ENCODE results near the gene SMDT1. TPM values are rescaled to one million over a fixed set of nuclear protein-coding genes. Genes with fewer than 3 reads are reported as not detected.
A peak's percentile ranks its signal among the peaks of the same experiment; 100 is the strongest.

The SMDT1 gene
- total RNA-seq, 1 donor from 2014 or later, result 153 TPM

DNA sequence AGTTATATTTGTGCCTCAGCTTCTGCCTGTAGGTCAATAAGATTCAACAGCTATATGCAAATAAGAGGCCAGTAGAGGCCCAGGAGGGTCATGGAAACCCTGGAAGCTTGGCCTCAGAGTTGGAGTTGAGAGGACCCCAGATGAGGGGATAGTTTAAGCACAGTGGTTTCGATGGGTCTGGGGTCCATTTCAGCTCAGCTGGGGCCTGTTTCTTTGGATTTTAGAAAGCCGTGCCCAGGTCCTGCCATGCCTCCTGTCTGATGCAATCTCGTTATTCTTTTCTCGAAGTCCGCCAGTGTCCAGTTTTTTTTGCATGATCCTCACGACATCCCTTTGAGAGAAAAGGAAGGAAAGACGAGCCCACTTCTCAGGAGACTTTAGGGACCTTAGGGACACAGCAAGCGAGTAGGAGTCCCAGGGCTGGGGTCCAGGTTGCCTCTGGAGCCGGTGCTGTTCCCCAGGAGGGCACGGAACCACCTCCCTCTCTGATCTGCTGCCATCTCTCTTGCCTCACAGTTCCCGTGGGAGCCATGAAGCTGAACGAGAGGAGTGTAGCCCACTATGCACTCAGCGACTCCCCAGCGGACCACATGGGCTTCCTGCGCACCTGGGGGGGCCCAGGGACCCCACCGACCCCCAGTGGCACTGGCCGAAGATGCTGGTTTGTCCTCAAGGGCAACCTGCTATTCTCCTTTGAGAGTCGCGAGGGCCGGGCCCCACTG lies 2.6 kb upstream of the SMDT1 start:
- peaks cover 79% of the 10 kb centered on the region for H3K4me1 ChIP-seq
- H3K27me3 ChIP-seq (ENCODE audit: low read depth), result no peaks in the 10 kb centered on the region
- no peak overlapping the region for H3K27ac ChIP-seq (replicated peaks)
- H3K4me3 ChIP-seq, result no peak overlapping the region
- no peaks in the 10 kb centered on the region for H3K9me3 ChIP-seq (replicated peaks)
- peaks cover 23% of the 10 kb centered on the region for H3K36me3 ChIP-seq
- TF ChIP-seq, protein P1, sequence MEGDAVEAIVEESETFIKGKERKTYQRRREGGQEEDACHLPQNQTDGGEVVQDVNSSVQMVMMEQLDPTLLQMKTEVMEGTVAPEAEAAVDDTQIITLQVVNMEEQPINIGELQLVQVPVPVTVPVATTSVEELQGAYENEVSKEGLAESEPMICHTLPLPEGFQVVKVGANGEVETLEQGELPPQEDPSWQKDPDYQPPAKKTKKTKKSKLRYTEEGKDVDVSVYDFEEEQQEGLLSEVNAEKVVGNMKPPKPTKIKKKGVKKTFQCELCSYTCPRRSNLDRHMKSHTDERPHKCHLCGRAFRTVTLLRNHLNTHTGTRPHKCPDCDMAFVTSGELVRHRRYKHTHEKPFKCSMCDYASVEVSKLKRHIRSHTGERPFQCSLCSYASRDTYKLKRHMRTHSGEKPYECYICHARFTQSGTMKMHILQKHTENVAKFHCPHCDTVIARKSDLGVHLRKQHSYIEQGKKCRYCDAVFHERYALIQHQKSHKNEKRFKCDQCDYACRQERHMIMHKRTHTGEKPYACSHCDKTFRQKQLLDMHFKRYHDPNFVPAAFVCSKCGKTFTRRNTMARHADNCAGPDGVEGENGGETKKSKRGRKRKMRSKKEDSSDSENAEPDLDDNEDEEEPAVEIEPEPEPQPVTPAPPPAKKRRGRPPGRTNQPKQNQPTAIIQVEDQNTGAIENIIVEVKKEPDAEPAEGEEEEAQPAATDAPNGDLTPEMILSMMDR (IDR thresholded peaks at IDR 0.05; ENCODE audit: borderline replicate concordance), result no peak
- intact Hi-C loops (cut with micrococcal nuclease), result no loop called here
- DNase-seq, result no peak

GRCh38 chr22:42077486-42078125 lies 1.9 kb upstream of the SMDT1 start:
- Histone ChIP-seq H3K27ac (replicated peaks) (peak overlapping the region; percentile 97), H3K4me1 (peaks cover 79% of the 10 kb centered on the region), H3K4me3 (no peak overlapping the region), H3K9me3 (replicated peaks) (no peaks in the 10 kb centered on the region), H3K36me3 (peaks cover 30% of the 10 kb centered on the region), H3K27me3 (ENCODE audit: low read depth) (no peaks in the 10 kb centered on the region)
- DNase-seq, result no peak
- TF ChIP-seq, protein P1 (IDR thresholded peaks at IDR 0.05; ENCODE audit: borderline replicate concordance), result no peak
- intact Hi-C loops (cut with micrococcal nuclease), result no loop called here

GRCh38 chr22:42078469-42079318 lies 806 bp upstream of the SMDT1 start:
- Histone ChIP-seq H3K36me3 (peaks cover 41% of the 10 kb centered on the region), H3K27me3 (ENCODE audit: low read depth) (no peaks in the 10 kb centered on the region), H3K4me3 (peak overlapping the region; percentile 75), H3K9me3 (replicated peaks) (no peaks in the 10 kb centered on the region), H3K27ac (replicated peaks) (peak overlapping the region; percentile 97), H3K4me1 (peaks cover 79% of the 10 kb centered on the region)
- DNase-seq, result no peak
- intact Hi-C loops (cut with micrococcal nuclease), result no loop called here
- TF ChIP-seq, protein P1 (IDR thresholded peaks at IDR 0.05; ENCODE audit: borderline replicate concordance), result no peak

DNA sequence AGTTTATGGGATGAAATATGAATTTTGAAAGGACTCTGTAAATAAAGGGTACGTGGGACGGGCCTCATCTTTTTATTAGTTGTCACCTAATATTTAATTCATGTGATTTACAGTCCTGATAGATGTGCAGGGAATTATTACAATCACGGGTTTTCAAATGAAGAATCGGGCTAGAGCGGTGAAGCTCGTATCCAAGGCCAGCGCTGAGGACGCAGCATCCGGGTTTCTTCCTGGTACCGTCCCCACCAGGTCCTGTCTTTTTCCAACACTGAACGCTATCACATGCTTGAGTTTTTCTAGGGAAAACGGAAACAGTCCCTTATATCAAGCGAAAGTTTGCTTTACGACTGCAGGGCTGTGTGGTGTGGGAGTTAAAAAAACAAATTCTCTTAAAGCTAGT lies 787 bp downstream of the SMDT1 start:
- no peak for DNase-seq
- H3K4me1 ChIP-seq, result peaks cover 79% of the 10 kb centered on the region
- peak overlapping the region; percentile 97 for H3K27ac ChIP-seq (replicated peaks)
- peak overlapping the region; percentile 75 for H3K4me3 ChIP-seq
- peaks cover 57% of the 10 kb centered on the region for H3K36me3 ChIP-seq
- intact Hi-C loops (cut with micrococcal nuclease), result no loop called here
- no peaks in the 10 kb centered on the region for H3K27me3 ChIP-seq (ENCODE audit: low read depth)
- TF ChIP-seq, protein P1 (IDR thresholded peaks at IDR 0.05; ENCODE audit: borderline replicate concordance), result no peak
- H3K9me3 ChIP-seq (replicated peaks), result no peaks in the 10 kb centered on the region

GRCh38 chr22:42083119-42083518 lies 3.6 kb downstream of the SMDT1 start:
- DNase-seq, result no peak
- H3K4me3 ChIP-seq, result no peak overlapping the region
- peak overlapping the region; percentile 23 for H3K27ac ChIP-seq (replicated peaks)
- H3K36me3 ChIP-seq, result peaks cover 60% of the 10 kb centered on the region
- intact Hi-C loops (cut with micrococcal nuclease), result no loop called here
- H3K9me3 ChIP-seq (replicated peaks), result no peaks in the 10 kb centered on the region
- TF ChIP-seq, protein P1 (IDR thresholded peaks at IDR 0.05; ENCODE audit: borderline replicate concordance), result no peak
- no peaks in the 10 kb centered on the region for H3K27me3 ChIP-seq (ENCODE audit: low read depth)
- H3K4me1 ChIP-seq, result peaks cover 87% of the 10 kb centered on the region

All from left ventricle myocardium inferior (tissue), 1 donor.